Sciatic nerve (tissue), 2 donors: ENCODE measurements around the gene PARD3. TPM values are rescaled to one million over a fixed set of nuclear protein-coding genes. Genes with fewer than 3 reads are reported as not detected.

Experiments
- ATAC-seq: fragments of 200-7000 bp; cut with Tn5 transposase; one replicate; pipeline ENCODE4 v1.9.1; 2020; ENCODE audit warnings: mild to moderate bottlenecking, moderate library complexity
- DNase-seq: peaks from one replicate; pipeline ENCODE4 v3.0.0-alpha.2; 2020; ENCODE audit warnings: low spot score
- intact Hi-C: fragments of 100-400 bp; cut with DNase I; formaldehyde crosslinking; loops from one replicate; pipeline ENCODE4 v1.14.2; 2022
- total RNA-seq: library from RNA; stranded (reverse); fragmentation: NEBNext Ultra II Directional; extraction: Animal tissue kit (Norgen Biotek cat#: 25700); gene quantifications from one replicate; pipeline ENCODE4 v1.2.1, GENCODE V29; 2021
- donor health status: DM: no; HTN: no; CAD: no.
- donor health status: DM: no; HTN: no; CAD: no.

Gene PARD3
- total RNA-seq, 1 donor from 2014 or later, result 46.1 TPM

- DNase-seq, result no peak
- intact Hi-C loops, result no loop called here
- no peak for ATAC-seq
Observed at GRCh38 chr10:34305189-34305588, 509.9 kb downstream of the PARD3 start.

- DNase-seq, result no peak
- ATAC-seq, result no peak
- intact Hi-C loops, result no loop called here
Observed at GRCh38 chr10:34303022-34303421, 512.1 kb downstream of the PARD3 start.

DNA sequence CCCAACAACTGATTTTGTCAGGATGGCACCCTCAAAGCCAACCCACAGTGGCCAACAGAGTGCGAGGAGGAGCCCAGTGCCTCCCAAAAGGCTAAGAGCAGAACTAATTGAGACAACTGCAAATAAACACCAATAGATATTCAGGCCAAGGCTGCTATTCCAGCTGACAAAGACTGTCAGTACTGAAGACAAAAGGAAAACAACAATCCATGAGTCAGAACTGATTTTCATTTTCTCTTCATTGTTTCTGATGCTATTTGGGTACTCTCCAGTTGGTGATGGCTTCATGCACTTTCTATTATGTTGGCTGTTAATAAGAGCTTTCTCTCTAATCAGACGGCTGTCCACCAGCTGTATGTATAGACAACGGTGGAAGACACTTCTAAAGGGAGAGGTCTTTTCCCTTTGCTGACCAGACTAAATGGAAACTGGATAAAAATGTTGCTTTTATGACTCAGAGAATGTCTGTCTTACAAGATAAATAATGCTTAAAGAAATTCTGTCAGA is 515.9 kb downstream of the PARD3 start:
- intact Hi-C loops, result no loop called here
- ATAC-seq (no peak), DNase-seq (no peak)

DNA sequence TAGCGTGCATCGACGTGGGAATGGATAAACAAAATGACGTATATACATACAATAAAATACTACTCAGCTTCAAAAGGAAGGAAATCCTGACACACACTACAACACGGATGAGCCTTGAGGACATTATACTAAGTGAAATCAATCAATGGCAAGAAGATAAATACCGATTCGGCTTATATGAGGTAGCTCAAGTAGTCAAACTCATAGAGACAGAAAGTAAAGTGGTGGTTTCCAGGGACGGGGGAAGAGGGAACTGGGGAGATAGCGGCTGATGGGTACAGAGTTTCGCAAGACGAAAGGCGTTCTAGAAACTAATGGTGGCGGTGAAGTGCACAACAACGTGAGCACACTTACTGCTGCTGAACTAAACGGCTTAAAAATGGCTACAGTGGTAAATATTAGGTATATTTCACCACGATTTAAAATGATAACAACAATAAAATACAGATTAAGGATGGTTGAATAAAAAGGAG is 516.7 kb downstream of the PARD3 start:
- ATAC-seq, result no peak
- intact Hi-C loops, result no loop called here
- no peak for DNase-seq

- ATAC-seq (no peak), DNase-seq (no peak)
- intact Hi-C loops, result no loop called here
Observed at GRCh38 chr10:34297541-34298345, 517.4 kb downstream of the PARD3 start.

- DNase-seq (no peak), ATAC-seq (peak; percentile 93)
- intact Hi-C loops, result no loop called here
Observed at GRCh38 chr10:34295142-34295548, 520.0 kb downstream of the PARD3 start.

- DNase-seq (no peak), ATAC-seq (no peak)
- intact Hi-C loops, result no loop called here
Observed at GRCh38 chr10:34294137-34294536, 521.0 kb downstream of the PARD3 start.

- ATAC-seq, result no peak
- DNase-seq, result no peak
- intact Hi-C loops, result no loop called here
Observed at GRCh38 chr10:34292675-34293074, 522.4 kb downstream of the PARD3 start.

- no peak for ATAC-seq
- DNase-seq, result no peak
- intact Hi-C loops, result no loop called here
Observed at GRCh38 chr10:34292194-34292565, 522.9 kb downstream of the PARD3 start.

- no peak for DNase-seq
- no peak for ATAC-seq
- intact Hi-C loops, result no loop called here
Observed at GRCh38 chr10:34291466-34292193, 523.5 kb downstream of the PARD3 start.

DNA sequence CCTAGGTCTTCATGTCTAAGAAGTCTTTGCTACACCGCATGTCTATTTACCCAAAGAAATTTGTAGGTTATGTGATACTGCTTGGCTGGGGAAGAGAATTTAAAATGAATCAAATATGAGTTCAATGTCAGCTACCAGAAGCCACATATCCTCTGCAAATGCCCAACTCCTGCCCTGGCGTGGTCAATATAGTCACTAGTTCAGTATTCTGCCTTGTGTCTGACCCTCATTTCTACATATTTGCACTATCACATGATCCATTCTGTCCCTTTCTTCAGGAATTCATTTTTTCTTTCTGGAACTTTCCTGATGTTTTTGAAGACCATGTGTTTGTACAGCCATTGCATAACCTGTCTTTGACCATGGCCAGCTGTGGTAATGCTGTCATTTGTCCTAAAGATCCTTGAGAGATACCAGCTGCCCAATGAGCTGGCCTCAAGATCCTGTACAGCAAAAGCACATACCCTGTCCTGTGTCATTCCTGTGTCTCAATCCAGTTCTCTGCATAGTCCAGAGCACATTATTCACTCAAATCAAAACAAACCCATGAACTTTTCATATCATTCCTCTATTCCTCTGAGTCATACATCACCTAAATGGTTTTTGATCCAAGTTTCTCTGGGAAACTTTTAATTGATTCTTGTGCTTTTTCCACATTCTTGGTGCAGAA is 524.5 kb downstream of the PARD3 start:
- intact Hi-C loops, result no loop called here
- DNase-seq (no peak), ATAC-seq (no peak)

DNA sequence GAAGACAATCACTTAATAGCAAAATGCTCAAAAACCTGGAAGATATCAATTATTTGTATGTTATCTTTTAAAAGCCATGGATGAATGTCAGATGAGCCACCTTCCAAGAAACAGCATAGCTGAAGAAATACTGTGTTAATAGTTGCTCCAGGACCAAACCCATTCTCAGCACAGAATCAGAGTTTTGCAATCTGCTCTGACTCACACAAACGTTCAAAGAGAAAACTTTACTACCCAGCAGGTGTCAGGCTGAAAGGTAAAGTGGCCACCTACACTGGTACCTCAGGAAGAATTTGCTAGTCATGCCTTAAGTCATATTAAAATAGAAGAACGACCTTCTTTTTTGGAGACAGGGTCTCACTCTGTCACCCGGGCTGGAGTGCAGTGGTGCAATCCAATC is 526.5 kb downstream of the PARD3 start:
- no peak for ATAC-seq
- intact Hi-C loops, result no loop called here
- no peak for DNase-seq

DNA sequence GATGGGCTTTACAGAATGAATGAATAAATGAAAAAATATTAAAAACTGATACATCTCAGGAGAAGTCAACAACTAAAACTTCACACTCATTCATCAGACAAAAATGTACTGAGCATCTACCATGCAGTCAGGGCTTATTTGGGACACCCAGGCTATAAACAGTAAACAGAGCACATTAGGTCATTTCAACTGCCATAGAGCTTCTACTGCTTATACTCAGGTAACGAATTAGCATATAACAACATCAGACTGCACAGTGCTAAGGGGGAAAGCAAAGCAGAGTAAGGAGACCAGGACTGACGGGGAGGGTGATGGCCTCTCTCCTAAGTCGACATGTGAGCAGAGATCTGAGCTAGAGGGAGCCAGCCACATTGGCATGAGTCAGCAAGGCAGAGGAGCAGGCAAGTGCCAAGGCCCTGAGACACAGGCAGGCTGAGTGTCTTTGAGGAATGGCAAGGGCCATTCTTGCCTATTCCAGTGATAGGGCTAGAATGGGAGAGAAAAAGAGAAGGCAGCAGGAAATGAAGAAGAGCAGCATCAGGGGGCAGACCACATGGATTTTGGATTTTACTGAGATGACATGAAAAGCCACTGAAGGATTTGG is 528.9 kb downstream of the PARD3 start:
- DNase-seq, result no peak
- intact Hi-C loops, result no loop called here
- ATAC-seq, result peak; percentile 48

GRCh38 chr10:34281661-34282582 is 533.2 kb downstream of the PARD3 start:
- no peak for ATAC-seq
- no peak for DNase-seq
- intact Hi-C loops, result no loop called here

GRCh38 chr10:34280599-34281374 is 534.3 kb downstream of the PARD3 start:
- ATAC-seq, result peak; percentile 96
- no peak for DNase-seq
- intact Hi-C loops, result no loop called here

DNA sequence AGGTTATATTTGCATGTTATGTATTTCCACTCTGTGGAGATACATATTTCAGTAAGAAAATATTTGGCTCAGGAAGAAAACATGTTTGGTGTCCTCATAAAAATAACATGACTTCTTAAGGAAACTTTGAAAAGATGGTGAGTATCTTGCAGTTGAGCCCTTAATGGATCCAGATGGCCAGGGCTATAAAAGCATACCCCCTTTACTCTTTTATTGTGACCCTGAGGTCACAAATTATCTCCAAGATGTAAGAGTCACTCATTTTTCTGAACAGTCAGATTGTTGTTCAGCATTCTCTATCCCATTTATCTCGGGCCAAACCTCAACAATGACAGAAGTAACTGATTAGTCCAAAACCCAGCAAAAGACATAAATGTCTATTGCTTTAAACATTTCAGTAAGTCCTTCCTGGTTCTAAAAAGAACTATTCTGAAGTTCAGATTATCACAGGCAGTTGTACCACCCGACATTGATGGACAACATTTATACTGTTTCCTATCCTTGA is 539.4 kb downstream of the PARD3 start:
- DNase-seq (no peak), ATAC-seq (no peak)
- intact Hi-C loops, result no loop called here

GRCh38 chr10:34274906-34275305 is 540.2 kb downstream of the PARD3 start:
- intact Hi-C loops, result no loop called here
- ATAC-seq (no peak), DNase-seq (no peak)
